GM15510 (cell line): ENCODE results near the gene MMP3.

ENCODE experiments used
- POLR2A ChIP-seq: IDR thresholded peaks from 3 replicates; pipeline ENCODE4 v1.6.1; 2011; ENCODE audit warnings: borderline replicate concordance; ENCODE audit not compliant: insufficient read length; ENCODE audit errors: extremely low read depth

Gene MMP3

DNA sequence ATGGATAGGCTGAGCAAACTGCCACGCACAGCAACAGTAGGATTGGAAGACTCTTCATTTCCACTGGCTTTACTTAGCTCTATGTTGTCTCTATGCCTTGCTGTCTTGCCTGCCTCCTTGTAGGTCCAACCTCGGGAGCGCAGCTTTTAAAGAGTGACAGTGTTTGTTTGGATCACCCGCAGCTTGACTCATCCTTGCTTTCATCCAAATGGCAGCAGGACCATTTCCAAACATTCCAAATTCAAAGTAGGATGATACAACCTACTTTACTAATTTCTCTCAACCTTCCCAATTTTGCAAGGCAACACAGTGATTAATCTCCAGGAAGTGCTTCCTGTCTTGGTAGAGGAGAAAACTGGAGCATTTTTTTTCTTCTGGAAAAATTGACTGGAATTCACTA, at the start of gene MMP3:
Gene MMP3 (minus strand): TSS at position 121 of the 400 bp plus-strand sequence. CDS start 63 bp downstream, at position 58.
- TF ChIP-seq POLR2A: no peak

DNA sequence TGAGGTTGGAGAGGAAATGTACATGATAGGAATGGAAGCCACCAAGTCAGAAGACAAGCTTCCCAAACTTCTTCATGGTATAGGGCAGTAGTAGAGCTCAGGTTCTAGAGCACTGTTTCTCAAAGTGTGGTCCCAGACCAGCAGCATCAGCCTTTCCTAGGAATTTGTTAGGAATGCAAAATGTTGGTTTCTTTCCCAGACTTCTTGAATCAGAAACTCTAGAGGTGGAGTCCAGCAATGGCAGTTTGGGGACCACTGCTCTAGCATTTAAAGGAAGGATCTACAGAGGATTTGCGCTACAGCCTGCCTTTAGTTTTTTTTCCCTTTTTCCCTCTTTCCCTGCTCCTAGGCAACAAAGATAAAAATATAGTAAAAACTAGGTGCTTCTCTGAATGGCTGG, 48.3 kb upstream of the MMP3 start:
- TF ChIP-seq POLR2A: no peak

DNA sequence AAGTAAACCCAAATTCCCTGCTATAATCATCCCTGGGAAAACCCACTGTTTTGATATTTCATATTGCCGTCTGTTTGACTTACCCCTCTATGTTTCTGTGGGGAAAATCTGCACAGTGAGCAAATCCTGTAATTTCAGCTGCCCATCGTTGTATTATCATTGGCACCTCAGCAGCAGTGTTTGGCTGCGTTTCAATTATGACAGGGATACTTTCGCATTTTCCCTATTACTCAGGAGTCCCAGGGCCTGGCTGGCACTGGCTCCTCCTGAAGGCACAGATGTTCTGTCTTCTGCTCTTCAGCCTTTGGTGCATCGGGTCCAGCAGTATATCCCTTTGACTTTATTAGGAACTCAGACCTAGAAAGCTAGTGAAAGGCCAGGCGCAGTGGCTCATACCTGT, 43.6 kb upstream of the MMP3 start:
- no peak for TF ChIP-seq POLR2A

DNA sequence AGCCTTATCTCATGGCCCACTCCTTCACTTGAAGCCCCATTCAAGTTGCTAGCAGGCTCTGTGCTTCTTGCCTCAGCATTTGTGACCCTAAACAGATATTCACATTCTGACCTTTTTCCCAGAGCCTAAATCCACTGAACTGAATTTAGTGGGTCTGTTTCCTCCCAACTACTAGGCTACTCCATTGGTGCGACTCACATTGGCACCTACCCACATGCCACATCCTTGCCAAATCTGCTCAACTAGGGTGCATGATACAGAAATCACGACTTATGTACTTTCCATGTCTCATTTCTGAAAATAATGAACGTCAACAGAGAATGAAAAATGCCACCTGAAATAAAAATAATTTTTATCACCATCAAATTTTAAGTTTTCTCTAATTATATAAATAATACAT, 39.7 kb upstream of the MMP3 start:
- no peak for TF ChIP-seq POLR2A

DNA sequence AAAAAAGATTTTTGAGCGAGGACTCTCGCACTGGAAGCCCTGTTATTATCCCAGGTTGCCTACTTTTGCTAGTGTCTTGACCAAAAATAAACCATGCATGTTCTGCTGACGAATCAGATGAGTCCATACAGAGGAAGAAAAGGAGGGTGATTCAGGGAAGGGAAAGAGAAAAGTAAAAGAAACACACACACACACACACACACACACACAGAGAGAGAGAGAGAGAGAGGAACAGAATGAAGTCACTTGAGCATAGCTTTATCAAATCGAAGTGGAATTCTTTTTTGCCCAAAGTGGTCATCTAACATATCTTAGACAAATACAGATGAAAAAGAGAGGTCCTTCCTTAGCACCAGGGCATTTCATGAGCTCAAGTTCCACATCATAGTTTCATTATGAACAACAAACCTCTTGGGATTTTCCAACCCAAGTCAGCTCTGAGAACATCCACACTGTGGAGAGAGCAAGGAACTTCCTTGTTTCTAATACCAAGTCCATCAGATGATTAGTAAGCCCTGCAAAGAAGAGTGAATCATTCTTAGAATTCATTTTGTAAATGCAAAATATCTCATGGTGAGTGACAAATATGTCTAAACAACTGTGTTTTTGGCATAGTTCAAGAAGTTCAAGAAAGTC, 39.1 kb upstream of the MMP3 start:
- TF ChIP-seq POLR2A: no peak

DNA sequence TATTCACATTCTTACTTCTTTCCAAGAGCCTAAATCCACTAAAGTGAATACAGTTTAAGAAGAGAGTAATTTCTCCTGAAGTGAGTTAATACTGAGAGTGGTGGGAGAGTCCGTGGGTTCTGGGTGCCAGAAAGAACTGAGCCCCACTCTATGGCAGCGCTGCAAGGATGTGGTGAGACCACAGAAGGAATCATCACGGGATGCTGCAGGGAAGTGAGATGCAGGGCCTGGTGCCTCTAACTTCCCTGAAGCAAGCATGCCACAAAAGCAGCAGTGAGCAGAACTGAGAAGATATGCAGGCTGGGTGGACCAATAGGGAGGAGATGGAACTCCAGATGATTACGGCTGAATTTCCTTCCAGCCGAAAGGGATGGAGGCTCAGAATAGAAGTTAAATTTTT, 36.4 kb upstream of the MMP3 start:
- no peak for TF ChIP-seq POLR2A

DNA sequence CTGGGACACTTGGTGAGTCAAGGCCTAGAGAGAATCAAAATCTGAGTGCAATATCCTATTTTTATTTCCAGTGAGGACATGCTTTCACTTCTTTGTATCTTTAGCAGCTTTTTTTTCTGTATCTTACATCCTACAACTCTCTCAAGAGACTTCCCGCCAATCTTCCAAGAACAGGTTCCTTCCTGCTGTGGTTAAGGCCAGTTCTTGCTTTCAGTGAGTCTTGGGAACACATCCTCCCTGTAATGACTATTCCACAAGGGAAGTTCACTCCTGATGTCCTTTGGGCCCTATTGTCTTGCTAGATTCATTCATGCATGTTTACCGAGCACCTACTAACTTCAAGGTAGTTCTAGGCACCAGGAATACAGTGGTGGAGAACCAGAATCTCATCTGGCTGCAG, 35.2 kb upstream of the MMP3 start:
- no peak for TF ChIP-seq POLR2A

DNA sequence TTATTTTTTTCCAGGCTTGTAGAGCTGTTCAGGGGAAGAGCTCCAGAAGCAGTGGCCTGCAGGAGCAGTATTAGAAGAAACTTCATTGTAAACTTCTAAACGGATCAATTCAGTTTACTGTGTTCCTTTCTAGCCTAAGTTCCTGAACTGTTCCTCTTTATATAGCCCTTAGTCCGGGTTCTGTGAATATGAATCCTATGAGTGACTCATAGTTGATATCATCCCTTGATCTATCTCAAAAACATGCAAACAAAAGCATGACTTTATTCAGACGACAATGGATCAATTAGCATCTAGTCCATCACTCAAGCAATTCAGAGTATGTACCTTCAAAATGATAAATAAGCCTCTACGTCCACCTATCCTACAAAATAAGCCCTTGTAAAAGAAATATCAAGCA, 31.4 kb upstream of the MMP3 start, which contains the start of gene MMP12:
Gene MMP12 (minus strand): TSS at position 131 of the 400 bp plus-strand sequence. CDS start 45 bp downstream, at position 86.
- TF ChIP-seq POLR2A: no peak

DNA sequence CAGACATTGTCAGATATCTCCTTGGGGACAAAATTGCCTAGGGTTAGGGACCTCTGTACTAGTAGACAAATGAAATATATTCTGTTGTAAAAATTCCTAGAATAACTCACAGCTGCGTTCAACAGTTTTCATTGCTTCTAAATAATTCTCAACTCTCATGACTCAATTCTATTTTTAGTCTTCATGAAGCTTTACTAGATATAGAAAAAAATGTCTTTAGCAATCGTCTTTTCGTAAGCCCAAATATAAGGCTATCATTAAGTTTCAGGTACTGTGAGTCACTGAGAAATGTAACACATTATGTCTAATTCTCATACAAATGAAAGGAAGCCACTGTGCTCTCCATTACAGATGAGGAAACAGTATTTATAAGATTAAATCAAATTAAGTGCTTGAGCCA, 24.9 kb upstream of the MMP3 start:
- no peak for TF ChIP-seq POLR2A

DNA sequence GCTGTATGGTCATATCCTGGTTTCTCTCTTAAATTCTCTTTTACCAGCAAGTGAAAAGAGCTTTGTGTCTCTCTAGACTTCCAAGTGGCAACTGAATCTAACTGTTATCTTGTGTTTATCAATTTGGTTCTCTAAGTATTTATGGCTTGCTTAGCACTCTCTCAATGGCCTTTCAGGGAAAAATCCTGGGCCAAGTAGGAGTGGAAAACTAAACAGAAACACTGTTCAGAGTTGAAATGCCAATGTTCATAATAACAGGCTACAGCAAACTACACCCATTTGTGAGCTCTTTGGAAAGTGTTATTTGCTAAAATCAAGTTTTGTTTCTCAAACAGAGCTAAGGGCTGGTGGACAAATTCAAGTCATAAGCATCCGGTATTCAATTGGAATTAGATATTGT, 21.3 kb upstream of the MMP3 start:
- no peak for TF ChIP-seq POLR2A

DNA sequence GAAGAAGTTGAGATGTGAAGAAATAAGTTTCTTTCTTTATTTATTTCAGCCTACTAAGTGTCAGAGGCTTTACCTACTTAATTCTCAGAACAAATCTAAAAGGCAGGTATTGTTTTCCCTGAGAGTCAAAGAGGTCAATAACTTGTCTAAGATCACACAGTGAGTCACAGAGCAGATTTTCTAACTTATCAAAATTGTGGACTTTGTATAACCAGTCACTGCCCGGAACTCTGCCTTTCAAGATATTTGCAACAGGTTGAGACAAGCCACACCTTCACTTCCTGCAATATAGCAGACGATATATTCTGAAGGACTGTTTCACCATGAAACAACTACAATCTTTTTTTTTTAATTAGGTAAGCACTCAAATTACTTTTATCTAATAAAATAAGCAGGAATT, 10.5 kb upstream of the MMP3 start:
- no peak for TF ChIP-seq POLR2A

DNA sequence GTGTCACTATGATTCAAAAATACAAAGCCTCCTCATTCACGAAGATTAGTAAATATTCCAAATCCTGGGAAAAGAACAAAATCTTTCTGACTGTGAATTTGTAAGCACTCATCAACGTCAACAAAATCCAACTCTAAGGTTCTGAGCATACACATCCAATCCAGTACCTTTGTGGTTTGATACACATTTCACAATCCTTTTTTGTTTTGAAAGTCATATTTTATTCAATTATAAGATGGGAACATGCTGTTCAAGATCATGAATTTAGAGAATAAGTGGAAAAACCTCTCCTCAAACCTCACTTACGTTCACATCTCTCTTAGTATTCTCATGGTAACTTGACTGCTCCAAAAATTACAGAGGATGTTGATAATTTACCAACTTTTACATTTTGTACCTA, 9.6 kb upstream of the MMP3 start:
- TF ChIP-seq POLR2A: no peak

DNA sequence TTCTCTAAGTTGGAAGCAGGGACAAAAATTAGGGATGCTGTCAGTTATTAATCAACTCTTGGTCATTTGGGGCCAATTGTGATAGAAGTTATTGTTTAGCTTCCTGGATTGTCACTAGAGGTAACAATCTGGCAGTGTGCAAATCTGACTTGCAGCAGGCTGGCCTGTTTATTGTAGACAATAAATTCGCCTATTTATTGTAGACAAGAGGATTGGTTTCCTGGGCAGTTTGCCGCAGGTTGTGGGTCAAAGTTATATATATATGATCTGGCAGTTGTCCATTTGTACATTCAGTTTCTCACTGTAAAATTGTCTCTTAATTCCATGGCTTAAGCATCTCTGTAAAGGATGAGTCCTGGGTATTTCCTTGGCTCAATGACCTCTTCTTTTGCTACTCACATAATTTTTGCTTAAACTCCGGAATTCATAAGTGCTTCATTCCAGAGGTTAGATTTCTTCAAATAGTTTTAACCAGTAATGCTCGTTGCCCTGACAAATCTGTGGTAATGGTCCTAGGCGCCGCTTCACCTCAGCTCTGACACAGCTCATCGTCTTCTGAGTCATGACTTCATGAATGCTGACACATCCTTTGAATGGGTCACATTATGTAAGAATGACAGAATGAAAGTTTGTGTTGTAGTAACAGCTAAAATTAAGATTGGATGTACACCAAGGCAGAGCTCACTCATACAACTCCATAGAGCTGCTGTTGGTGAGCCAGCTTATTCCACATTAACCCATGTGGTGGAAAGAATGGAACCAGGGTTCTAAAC, 7.8 kb upstream of the MMP3 start:
- TF ChIP-seq POLR2A: no peak

DNA sequence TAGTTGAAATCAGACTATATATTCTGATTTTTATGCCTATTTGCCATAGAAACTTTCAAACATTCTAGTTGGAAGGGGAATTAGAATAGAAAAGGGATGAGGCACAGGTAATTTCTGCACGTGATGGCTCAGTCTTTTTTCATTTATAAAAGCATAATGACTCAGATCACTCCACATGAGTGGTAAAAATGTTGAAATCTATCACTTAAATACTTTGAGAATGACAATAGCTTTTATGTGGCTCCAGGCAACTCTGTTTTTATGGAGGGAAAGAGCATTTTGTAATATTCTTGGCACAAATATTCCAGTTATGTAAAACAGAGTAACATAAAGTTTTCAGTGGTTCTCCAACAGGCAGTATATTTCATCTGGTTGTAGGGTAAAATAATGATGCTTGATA, 5.9 kb upstream of the MMP3 start:
- TF ChIP-seq POLR2A: no peak

DNA sequence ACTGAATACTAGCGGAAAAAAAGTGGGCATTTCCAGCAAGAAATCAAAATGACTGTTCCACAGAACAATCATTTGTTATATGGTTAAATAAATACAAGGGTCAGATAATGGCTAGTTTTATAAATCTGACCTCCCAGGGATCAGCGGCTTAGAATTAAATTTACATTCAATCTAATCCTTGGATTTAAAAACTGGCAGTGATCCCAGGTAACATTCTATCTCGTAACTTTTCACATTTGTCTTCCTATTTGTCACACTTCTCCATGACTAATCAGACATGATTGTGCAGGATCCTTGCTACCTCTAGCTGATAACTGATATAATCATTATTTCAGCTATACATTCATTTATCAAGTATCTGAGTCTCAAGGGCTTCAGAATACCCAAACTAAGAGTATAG, 2.9 kb upstream of the MMP3 start:
- TF ChIP-seq POLR2A: no peak

DNA sequence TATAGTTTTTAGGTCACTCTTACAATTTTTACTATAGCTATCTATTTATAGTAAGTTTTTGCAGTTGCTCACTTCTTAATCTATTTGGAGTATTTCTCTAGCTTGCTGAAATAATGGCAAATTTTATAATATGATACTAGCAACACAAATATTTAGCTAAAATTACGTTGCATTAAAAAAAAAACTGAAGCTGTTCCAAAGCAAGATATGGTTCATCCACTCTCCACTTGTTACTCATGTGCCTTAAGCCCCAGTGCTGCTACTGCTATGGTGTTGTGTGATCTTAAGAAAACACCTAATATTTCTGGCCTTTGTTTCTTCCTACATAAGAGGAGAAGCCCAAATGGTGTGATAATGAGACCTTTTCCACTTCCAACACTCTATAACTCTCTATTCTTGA, 479 bp downstream of the MMP3 start:
- TF ChIP-seq POLR2A: no peak
